NCI-H2171 treated with DMSO at 0.1 percent for 48 hours (cell line): ENCODE measurements around the gene ACD.
A peak's percentile ranks its signal among the peaks of the same experiment; 100 is the strongest.

ENCODE experiments used
- DNase-seq: peaks from one replicate; lab custom pipeline; 2025; lab: John Stamatoyannopoulos, UW

Gene ACD

GRCh38 chr16:67675999-67676398 is 15.9 kb upstream of the ACD start:
- no peak for DNase-seq

- DNase-seq, result no peak
Measured at GRCh38 chr16:67675579-67675935, 15.5 kb upstream of the ACD start.

- no peak for DNase-seq
Measured at GRCh38 chr16:67674851-67675578, 15.0 kb upstream of the ACD start.

GRCh38 chr16:67673712-67674580 is 13.9 kb upstream of the ACD start:
- DNase-seq, result no peak

- peak; percentile 12 for DNase-seq
Measured at GRCh38 chr16:67672739-67673662, 12.9 kb upstream of the ACD start.

DNA sequence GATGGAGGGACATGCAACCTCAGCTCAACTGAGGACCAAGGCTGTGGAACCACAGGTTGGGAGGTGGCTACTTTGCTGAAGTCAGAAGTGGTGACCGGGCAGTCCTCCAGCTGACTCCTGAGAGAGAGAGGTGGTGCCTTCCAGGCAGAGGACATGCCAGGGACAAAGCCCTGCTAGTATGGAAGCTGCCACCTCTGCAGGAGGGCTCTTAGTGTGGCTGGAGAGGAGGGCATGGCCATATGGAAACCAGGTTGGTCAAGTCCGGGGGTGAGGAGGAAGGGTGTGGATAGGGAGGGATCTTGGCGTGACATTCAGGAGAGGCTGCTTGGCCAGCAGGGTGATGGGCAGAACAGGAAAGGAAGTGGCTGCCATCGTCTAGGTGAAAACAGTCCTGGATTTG is 12.2 kb upstream of the ACD start:
- DNase-seq, result no peak

GRCh38 chr16:67669499-67670101 is 9.5 kb upstream of the ACD start:
- no peak for DNase-seq

- DNase-seq, result no peak
Measured at GRCh38 chr16:67668495-67669157, 8.6 kb upstream of the ACD start.

DNA sequence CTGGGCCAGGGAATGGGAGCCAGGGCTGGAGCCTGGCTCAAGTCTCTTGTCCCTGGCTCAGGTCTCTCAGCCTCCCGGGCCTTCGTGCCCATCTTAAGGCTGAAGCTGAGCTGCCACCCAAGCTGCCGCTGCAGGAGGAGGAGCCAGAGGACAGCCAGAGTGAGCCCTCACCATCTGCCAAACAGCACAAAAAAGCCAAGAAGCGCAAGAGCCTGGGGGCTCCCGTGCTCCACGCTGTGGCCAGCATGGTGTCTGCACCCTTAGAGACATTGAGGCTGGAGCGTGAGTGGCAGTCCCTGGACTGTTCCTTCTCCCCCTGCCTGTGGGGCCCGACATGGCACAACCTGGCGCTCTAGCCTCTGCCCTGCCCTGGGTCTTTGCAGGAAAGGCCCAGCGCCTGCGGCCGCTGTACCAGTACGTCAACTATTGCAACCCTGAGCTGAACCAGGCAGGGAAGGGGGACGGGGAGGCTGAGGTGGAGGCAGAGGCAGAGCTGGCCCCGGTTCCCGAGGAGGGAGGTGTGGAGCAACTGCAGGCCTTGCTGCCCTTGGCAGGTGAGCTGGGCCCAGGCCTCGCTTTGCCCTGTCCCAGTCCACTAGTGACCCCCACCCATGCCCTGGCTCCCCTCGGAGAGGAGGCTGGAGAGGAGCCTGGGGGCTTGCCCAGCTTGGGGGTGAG is 7.9 kb upstream of the ACD start:
- peak; percentile 98 for DNase-seq

GRCh38 chr16:67667453-67667816 is 7.4 kb upstream of the ACD start:
- DNase-seq, result peak; percentile 50

DNA sequence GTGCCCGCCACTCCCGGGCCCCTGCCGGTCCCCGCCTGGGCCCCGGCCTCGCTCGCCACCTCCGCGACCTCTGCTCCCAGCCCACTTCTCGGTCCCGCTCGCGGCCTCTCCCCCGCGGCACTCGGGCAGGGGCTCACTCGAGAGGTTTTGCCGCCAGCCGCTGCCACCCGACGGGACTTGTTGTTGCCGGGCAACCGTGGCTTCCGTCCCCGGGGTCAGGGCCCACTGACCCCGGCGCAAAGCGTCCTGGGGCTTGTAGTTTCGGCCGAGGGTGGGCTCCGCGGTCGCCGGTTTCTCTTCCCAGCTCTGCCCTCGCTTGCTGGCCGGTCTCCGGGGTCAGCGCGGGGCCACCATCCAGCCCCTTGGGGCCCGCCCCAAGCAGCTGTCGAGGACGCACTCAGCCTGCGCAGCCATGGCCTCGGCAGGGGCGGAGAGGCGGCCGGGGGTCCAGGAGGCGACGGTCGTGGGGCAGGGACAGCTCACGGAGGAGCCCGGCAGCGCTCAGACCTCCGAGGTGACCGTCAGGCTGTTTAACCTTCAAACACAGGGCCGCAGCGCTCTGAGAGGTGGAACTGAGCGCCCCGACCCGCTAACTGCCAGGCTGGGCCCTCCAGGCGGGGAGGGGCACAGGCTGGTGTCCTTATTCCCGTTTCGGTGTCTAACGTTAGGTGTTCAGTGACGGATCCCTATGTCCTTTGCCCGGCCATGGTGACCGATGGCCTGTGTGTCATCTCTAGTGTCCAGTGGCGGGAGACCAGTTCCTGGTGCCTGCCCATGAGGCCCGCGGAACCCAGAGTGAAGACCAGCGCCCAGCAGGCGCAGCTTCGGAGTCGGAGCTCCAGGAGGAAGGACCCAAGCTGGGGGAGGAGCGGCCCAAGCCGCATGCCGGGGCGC is 6.7 kb upstream of the ACD start, which contains the start of the genes C16orf86 and ENKD1:
Gene C16orf86 (plus strand): TSS at position 256 of the 894 bp plus-strand sequence. CDS start 157 bp downstream, at position 413.
Gene ENKD1 (minus strand): TSS at position 192 of the 894 bp plus-strand sequence. CDS start 308 bp downstream, outside the sequence.
- DNase-seq, result peak; percentile 76

DNA sequence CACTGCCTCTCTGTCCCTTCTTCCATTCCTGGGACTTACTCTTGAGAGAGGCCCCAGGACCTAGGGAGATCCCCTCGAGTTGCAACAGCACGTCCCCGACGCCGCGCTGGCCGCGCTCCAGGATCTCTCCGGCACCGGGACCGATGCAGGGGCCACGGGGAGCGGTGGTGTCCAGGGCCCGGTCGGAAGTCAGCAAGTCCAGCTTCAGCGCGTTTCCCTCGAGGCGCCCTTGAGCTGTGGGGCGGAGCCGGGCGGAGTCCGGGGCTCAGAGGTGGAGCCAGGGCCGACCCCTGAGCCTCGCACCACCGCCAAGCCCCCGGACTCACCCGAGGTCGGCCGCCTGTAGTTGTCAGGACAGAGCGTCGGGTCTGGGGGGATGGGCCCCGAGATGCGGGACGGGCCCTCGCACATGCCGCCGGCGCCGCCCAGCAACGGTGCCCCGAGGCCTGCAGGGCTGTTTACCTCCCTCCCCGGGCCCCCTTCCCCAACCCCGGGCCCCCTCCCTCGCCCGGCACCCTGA is 6.0 kb upstream of the ACD start:
- peak; percentile 28 for DNase-seq

DNA sequence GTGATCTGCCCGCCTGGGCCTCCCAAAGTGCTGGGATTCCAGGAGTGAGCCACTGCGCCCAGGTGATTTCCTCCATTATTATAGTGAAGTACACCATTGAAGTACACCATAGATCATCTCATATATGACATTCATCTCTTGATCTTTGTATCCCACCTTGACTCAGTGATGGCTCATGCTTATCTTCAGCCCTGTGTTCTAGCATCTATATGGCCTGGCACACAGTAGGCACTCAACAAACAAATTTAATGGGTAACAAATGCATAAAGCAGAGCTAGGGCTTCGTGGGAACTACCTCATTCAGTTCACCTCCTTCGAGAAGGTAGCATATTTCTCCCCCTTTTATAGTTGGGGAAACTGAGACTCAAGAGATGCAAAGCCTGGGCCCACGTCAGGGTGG is 5.5 kb upstream of the ACD start:
- no peak for DNase-seq

DNA sequence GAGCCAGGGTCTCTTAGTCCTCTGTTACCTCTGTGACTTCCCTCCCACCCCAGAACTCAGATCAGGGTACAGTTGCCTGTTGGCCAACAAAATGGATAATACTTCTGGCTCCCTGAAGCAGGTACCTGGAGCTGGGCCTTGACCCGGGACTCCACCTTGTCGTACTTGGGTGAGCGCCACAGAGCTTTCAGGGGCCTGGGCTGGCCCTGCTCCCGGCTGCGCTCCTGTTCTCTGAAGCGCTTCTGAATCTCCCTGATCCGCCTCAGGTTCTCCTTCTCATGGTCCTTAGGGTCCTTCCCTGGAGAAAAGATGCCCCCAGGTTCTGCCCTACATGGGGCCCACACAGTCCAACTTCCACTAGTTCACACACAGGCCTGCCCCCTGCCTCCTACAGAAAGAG is 4.8 kb upstream of the ACD start:
- no peak for DNase-seq

- no peak for DNase-seq
Measured at GRCh38 chr16:67664258-67664657, 4.2 kb upstream of the ACD start.

GRCh38 chr16:67663877-67664222 is 3.8 kb upstream of the ACD start:
- DNase-seq, result no peak

DNA sequence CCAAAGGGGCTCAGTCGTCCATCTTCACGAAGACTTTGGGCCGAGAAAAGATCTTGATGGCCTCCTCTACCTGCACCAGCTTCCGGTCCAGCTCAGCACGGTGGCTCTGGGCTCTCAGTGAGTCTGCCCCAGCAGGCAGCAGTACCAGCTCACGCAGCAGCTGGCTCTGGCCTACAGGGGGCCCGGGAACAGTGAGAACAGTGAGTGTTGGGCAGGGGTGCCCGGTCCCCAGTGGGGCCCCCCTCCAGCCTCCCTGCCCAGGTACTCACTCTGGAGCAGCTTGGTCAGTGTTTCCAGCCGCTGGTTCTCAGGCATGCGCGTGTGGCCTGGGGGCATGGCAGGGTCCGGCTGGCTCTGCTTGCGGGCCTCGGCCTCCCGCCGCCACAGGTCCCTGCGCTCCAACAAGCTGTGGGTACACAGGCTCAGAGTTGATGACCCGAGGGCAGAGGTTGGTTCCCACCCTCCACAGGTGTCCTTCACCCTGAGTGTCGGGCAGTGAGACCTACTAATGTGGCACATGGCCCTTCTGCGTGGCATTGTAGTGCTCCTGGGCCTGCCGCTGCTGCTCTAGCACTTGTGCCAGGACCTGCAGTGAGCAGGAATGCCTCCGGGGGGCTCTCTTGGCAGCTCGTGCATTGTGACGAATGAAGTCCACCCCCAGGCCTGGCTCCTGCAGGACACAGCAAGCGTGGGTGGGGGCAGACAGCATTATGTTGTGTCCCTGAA is 3.3 kb upstream of the ACD start:
- DNase-seq, result no peak

DNA sequence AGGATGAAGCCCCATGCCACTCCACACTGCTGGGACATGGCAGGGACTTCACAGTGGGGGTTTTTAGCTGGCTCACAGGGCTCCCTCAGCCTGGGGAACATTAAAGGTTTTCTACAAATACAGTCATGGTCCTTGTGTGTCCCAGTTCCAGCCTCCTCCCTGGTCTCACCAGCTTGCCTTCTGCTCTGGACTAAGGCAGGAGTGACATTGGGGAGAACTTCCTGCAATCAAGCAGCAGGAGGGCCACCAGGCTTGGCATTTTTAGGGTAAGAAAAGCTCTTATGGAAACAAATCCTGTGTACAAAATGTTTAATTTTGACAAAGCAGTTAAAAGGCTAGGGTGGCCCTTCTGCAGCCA is 2.6 kb upstream of the ACD start:
- DNase-seq, result no peak
